Smooth muscle cell (in vitro differentiated cells): ENCODE results near the gene GPC5. TPM values are rescaled to one million over a fixed set of nuclear protein-coding genes. Genes with fewer than 3 reads are reported as not detected.

ENCODE experiments used
- DNase-seq: peaks from one replicate; lab custom pipeline; 2025; ENCODE audit not compliant: unreplicated experiment; lab: John Stamatoyannopoulos, UW
- H2AFZ ChIP-seq: fragments of 200-600 bp; sonication (generic); 2 replicates; pipeline ENCODE4 v1.6.0; 2016; ENCODE audit warnings: antibody characterized with exemption, low read depth, mild to moderate bottlenecking
- H3F3A ChIP-seq: fragments of 200-600 bp; sonication (generic); 2 replicates; pipeline ENCODE4 v1.6.0; 2017; ENCODE audit warnings: antibody characterized with exemption, low read depth
- H3K27ac ChIP-seq: fragments of 200-600 bp; sonication (generic); 2 replicates; pipeline ENCODE4 v1.5.1; 2016; ENCODE audit warnings: low read depth, mild to moderate bottlenecking
- H3K27me3 ChIP-seq: fragments of 200-600 bp; sonication (generic); 2 replicates; pipeline ENCODE4 v1.6.1; 2016; ENCODE audit warnings: low read depth, mild to moderate bottlenecking
- H3K36me3 ChIP-seq: fragments of 200-600 bp; sonication (generic); 2 replicates; pipeline ENCODE4 v1.5.1; 2016; ENCODE audit warnings: low read depth
- H3K4me1 ChIP-seq: fragments of 200-600 bp; sonication (generic); 2 replicates; pipeline ENCODE4 v1.5.1; 2016; ENCODE audit warnings: low read depth
- H3K4me2 ChIP-seq: fragments of 200-600 bp; sonication (generic); 2 replicates; pipeline ENCODE4 v1.6.0; 2016; ENCODE audit warnings: mild to moderate bottlenecking
- H3K4me3 ChIP-seq: fragments of 200-600 bp; sonication (generic); 2 replicates; pipeline ENCODE4 v1.5.1; 2016; ENCODE audit warnings: mild to moderate bottlenecking
- H3K79me2 ChIP-seq: fragments of 200-600 bp; sonication (generic); 2 replicates; pipeline ENCODE4 v1.6.0; 2016; ENCODE audit warnings: low read depth, mild to moderate bottlenecking
- H3K9ac ChIP-seq: fragments of 200-600 bp; sonication (generic); 2 replicates; pipeline ENCODE4 v1.6.0; 2016; ENCODE audit warnings: low read depth
- H3K9me3 ChIP-seq: fragments of 200-600 bp; sonication (generic); replicated peaks from 2 replicates; pipeline ENCODE4 v1.5.1; 2016; ENCODE audit warnings: low read depth
- H4K20me1 ChIP-seq: fragments of 200-600 bp; sonication (generic); 2 replicates; pipeline ENCODE4 v1.6.0; 2016; ENCODE audit warnings: low read depth
- CTCF ChIP-seq: fragments of 200-600 bp; sonication (generic); IDR thresholded peaks from 2 replicates; pipeline ENCODE4 v1.5.1; 2017; ENCODE audit warnings: borderline replicate concordance, mild to moderate bottlenecking, antibody characterized with exemption; ENCODE audit not compliant: insufficient read depth, poor library complexity, severe bottlenecking
- WGBS: methylation state at CpG from one replicate; pipeline ENCODE4 v1.1.7; 2016; ENCODE audit warnings: low lambda C conversion rate; 5-methylcytosine and 5-hydroxymethylcytosine counted together
- polyA plus RNA-seq: library from polyadenylated mRNA; unstranded; fragments of >200 nt; fragmentation: Nextera tagmentation; extraction: Ambion mirVana; gene quantifications from 2 replicates; pipeline ENCODE4 v1.2.1, GENCODE V29; 2016
- total RNA-seq: library from RNA; depleted of rRNA; stranded (reverse); fragments of >200 nt; gene quantifications from 2 replicates; pipeline ENCODE4 v1.2.3, GENCODE V29; 2014

Gene GPC5
- total and polyA plus RNA-seq, 2 experiments from 2014 or later: 0.99 to 1.0 TPM

GRCh38 chr13:92433963-92434362, 1035.5 kb downstream of the GPC5 start:
- Histone ChIP-seq H3K4me2 (no peak overlapping the region), H3K36me3 (no peaks in the 10 kb centered on the region), H3F3A (no peaks in the 10 kb centered on the region), H3K9ac (no peak overlapping the region), H3K27ac (no peak overlapping the region), H3K79me2 (no peaks in the 10 kb centered on the region), H3K27me3 (no peaks in the 10 kb centered on the region), H3K9me3 (no peaks in the 10 kb centered on the region), H3K4me3 (no peak overlapping the region), H4K20me1 (no peaks in the 10 kb centered on the region), H3K4me1 (no peaks in the 10 kb centered on the region), H2AFZ (no peak overlapping the region)
- DNase-seq: no peak
- TF ChIP-seq CTCF: no peak
- WGBS: 100% methylated on average over 1 of the region's 1 CpG

GRCh38 chr13:92436924-92437323, 1038.5 kb downstream of the GPC5 start:
- H3K9ac ChIP-seq: no peak overlapping the region
- H3K36me3 ChIP-seq: no peaks in the 10 kb centered on the region
- no peak for TF ChIP-seq CTCF
- 70% methylated on average over 2 of the region's 2 CpGs for WGBS
- no peak overlapping the region for H3K4me2 ChIP-seq
- no peaks in the 10 kb centered on the region for H3K9me3 ChIP-seq
- no peaks in the 10 kb centered on the region for H3K79me2 ChIP-seq
- no peaks in the 10 kb centered on the region for H4K20me1 ChIP-seq
- no peak overlapping the region for H3K4me3 ChIP-seq
- no peaks in the 10 kb centered on the region for H3K27me3 ChIP-seq
- H3F3A ChIP-seq: no peaks in the 10 kb centered on the region
- no peak overlapping the region for H3K27ac ChIP-seq
- no peaks in the 10 kb centered on the region for H3K4me1 ChIP-seq
- no peak for DNase-seq
- H2AFZ ChIP-seq: no peak overlapping the region

GRCh38 chr13:92444244-92444643, 1045.8 kb downstream of the GPC5 start:
- no peaks in the 10 kb centered on the region for H3K4me1 ChIP-seq
- H3K79me2 ChIP-seq: no peaks in the 10 kb centered on the region
- no peak overlapping the region for H3K4me2 ChIP-seq
- H3F3A ChIP-seq: no peaks in the 10 kb centered on the region
- H3K9ac ChIP-seq: no peak overlapping the region
- H4K20me1 ChIP-seq: no peaks in the 10 kb centered on the region
- TF ChIP-seq CTCF: no peak
- H2AFZ ChIP-seq: no peak overlapping the region
- 71% methylated on average over 1 of the region's 1 CpG for WGBS
- DNase-seq: no peak
- H3K9me3 ChIP-seq: no peaks in the 10 kb centered on the region
- peaks cover 14% of the 10 kb centered on the region for H3K27me3 ChIP-seq
- H3K27ac ChIP-seq: no peak overlapping the region
- H3K36me3 ChIP-seq: no peaks in the 10 kb centered on the region
- no peak overlapping the region for H3K4me3 ChIP-seq

- Histone ChIP-seq H3K9me3 (no peaks in the 10 kb centered on the region), H3K27ac (no peak overlapping the region), H3K27me3 (peaks cover 14% of the 10 kb centered on the region), H3K4me2 (no peak overlapping the region), H3F3A (no peaks in the 10 kb centered on the region), H3K4me1 (no peaks in the 10 kb centered on the region), H3K36me3 (no peaks in the 10 kb centered on the region), H3K79me2 (no peaks in the 10 kb centered on the region), H3K9ac (no peak overlapping the region), H2AFZ (no peak overlapping the region), H3K4me3 (no peak overlapping the region), H4K20me1 (no peaks in the 10 kb centered on the region)
- no peak for TF ChIP-seq CTCF
- WGBS: 100% methylated on average over 1 of the region's 1 CpG
- no peak for DNase-seq
Measured at GRCh38 chr13:92451060-92451459, 1052.6 kb downstream of the GPC5 start.
